ENCODE measurements around the gene PGAP3.
A peak's percentile ranks its signal among the peaks of the same experiment; 100 is the strongest.

Gene PGAP3

DNA sequence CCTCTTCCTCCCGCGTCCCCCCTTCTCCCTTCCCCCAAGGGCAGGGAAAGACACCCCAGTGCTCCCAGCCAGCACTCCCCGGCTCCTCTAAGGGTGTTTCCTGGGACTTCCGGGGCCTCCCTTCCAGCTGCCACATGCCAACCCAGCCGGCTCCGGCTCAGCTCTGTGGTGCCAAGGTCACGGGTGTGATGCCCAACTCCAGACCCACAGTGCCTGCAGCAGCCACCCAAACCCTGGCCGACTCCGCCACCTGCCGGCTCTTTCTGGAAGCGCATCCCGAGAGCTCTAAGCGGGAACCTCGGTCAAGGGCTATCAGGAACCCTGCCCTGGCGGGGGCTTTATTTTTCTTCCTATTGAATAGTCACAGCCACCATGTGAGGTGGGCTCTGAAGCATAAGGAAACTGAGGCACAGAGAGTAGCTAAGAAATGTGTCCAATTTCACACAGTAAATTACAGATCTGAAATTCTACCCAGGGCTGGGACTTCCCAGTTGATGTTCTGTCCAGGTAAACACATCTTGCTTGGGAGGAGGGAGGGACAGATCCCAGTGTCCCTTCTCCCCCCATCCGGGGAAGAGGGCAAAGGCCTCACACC, 64.4 kb downstream of the PGAP3 start:
- Histone ChIP-seq H3K9ac (ENCODE audit: low read depth, low read length) (no peak overlapping the region), H3K4me1 (ENCODE audit: control insufficient read depth, insufficient read depth, low read length) (peaks cover 6% of the 10 kb centered on the region), H3K4me3 (ENCODE audit: low read depth, low read length) (no peak overlapping the region), H3K36me3 (ENCODE audit: control insufficient read depth, insufficient read depth, low read length) (no peaks in the 10 kb centered on the region), H3K9me3 (ENCODE audit: control insufficient read depth, insufficient read depth, low read length) (no peaks in the 10 kb centered on the region), H3K27me3 (ENCODE audit: control insufficient read depth, insufficient read depth, low read length) (peaks cover 72% of the 10 kb centered on the region)

DNA sequence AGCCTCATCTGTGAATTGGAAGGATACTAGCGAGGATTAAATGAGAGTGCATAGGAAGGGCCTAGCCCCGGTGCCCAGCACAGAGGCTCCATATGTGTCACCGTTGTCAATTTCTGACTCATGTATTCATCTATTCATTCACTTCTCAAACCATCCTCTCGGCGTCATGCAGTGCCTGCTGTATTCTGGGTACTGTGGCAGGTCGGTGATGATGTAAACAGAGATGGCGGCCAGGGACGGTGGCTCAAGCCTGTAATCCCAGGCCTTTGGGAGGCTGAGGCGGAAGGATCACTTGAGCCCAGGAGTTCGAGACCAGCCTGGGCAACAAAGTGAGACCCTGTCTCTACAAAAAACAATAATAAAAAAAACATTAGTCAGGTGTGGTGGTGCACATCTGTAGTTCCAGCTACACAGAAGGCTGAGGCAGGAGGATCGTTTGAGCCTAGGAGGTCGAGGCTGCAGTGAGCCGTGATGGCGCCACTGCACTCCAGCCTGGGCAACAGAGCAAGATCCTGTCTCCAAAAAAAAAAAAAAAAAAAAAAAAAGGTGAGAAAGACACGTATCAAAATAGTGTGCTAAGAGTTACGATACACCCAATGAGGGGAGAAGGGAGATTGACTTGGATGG, 65.4 kb downstream of the PGAP3 start:
- no peak overlapping the region for H3K9ac ChIP-seq (ENCODE audit: low read depth, low read length)

DNA sequence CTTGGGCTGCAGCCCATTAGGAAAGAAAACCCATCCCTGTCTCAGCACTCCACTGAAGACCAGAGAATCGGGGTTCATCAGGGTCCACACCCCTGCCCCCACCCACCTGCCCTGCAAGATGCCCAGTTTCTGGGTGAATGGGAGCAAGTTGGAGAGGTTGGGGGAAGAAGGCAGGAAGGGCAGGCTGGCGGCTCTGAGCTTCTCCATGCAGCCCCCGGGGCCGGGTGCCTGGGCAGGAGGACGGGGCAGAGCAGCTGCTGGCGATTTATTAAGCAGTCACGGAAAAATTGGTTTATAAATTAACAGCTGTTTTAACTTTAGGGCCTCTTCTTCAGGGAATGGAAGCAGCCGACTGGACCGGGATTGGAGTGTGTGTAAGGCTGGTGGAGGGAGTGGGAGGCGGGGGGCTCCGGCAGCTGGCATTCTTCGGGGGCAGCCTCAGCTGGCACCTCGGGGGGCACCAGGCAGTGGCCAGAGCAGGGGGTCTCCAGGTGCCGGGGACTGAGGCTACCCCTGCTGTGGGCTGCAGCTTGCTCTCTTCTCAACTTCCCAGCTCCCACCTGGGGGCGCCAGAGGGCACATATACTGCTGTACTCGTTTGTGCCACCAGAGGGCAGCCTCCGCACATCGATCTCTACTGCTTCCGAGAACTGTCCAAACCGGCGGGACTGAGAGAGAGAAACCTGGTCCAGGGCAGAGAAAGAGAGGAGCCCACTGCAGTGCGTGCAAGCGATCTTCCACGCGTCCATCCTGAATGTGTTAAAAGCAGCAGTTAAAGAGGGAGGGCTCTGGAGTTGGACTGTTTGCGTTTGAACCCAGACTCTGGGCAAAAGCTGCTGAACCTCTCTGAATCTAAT, 66.1 kb downstream of the PGAP3 start:
- Histone ChIP-seq H3K9me3 (ENCODE audit: control insufficient read depth, insufficient read depth, low read length) (no peaks in the 10 kb centered on the region), H3K36me3 (ENCODE audit: control insufficient read depth, insufficient read depth, low read length) (no peaks in the 10 kb centered on the region), H3K4me1 (ENCODE audit: control insufficient read depth, insufficient read depth, low read length) (peaks cover 4% of the 10 kb centered on the region), H3K4me3 (ENCODE audit: low read depth, low read length) (peak overlapping the region; percentile 27), H3K27me3 (ENCODE audit: control insufficient read depth, insufficient read depth, low read length) (peaks cover 74% of the 10 kb centered on the region), H3K9ac (ENCODE audit: low read depth, low read length) (no peak overlapping the region)

More for the DNA sequence above, 65.4 kb downstream of the PGAP3 start:
- peak overlapping the region; percentile 27 for H3K4me3 ChIP-seq (ENCODE audit: low read depth, low read length)
- H3K4me1 ChIP-seq (ENCODE audit: control insufficient read depth, insufficient read depth, low read length) = peaks cover 4% of the 10 kb centered on the region
- H3K27me3 ChIP-seq (ENCODE audit: control insufficient read depth, insufficient read depth, low read length) = peaks cover 68% of the 10 kb centered on the region
- H3K9me3 ChIP-seq (ENCODE audit: control insufficient read depth, insufficient read depth, low read length) = no peaks in the 10 kb centered on the region
- no peaks in the 10 kb centered on the region for H3K36me3 ChIP-seq (ENCODE audit: control insufficient read depth, insufficient read depth, low read length)

Measured in iPS-15b (cell line).